Subcutaneous adipose tissue (tissue), 4 donors: ENCODE measurements around the gene TNFRSF6B. TPM values are rescaled to one million over a fixed set of nuclear protein-coding genes. Genes with fewer than 3 reads are reported as not detected.

Source experiments
- total RNA-seq, 4 donors: library from RNA; depleted of rRNA; stranded (reverse); fragments of >200 nt; gene quantifications; one replicate each; pipeline ENCODE4 v1.1.0, GENCODE V29; 2016
- TF ChIP-seq, protein P1 (sequence below): fragments of 450-650 bp; IDR thresholded peaks from one replicate; pipeline ENCODE4 v1.5.1; 2016; ENCODE audit warnings: low read depth, mild to moderate bottlenecking, control low read depth, antibody characterized with exemption, moderate library complexity

The TNFRSF6B gene
- total RNA-seq, 4 donors from 2014 or later, result 1.1 to 41.6 (median 10.8) TPM

DNA sequence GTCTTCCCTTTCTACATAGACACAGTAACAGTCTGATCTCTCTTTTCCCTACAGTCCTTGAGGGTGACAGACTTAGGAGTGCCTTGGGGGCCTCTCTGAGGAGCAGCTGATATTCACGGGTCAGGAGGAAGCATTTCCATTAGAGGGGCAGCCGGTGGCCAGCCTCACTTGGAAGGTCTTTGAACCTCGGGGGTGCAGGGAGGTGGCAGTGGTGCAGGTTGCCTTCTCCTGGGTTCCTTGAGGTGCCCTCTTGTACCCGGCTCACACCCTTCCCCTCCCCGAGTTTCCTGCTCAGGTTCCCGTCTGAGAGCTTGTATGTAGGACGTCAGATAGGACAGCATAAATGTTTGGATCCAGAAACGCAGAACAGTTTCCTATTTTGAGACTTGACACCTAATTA, 35.8 kb upstream of the TNFRSF6B start:
- TF ChIP-seq, protein P1, sequence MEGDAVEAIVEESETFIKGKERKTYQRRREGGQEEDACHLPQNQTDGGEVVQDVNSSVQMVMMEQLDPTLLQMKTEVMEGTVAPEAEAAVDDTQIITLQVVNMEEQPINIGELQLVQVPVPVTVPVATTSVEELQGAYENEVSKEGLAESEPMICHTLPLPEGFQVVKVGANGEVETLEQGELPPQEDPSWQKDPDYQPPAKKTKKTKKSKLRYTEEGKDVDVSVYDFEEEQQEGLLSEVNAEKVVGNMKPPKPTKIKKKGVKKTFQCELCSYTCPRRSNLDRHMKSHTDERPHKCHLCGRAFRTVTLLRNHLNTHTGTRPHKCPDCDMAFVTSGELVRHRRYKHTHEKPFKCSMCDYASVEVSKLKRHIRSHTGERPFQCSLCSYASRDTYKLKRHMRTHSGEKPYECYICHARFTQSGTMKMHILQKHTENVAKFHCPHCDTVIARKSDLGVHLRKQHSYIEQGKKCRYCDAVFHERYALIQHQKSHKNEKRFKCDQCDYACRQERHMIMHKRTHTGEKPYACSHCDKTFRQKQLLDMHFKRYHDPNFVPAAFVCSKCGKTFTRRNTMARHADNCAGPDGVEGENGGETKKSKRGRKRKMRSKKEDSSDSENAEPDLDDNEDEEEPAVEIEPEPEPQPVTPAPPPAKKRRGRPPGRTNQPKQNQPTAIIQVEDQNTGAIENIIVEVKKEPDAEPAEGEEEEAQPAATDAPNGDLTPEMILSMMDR, result no peak

DNA sequence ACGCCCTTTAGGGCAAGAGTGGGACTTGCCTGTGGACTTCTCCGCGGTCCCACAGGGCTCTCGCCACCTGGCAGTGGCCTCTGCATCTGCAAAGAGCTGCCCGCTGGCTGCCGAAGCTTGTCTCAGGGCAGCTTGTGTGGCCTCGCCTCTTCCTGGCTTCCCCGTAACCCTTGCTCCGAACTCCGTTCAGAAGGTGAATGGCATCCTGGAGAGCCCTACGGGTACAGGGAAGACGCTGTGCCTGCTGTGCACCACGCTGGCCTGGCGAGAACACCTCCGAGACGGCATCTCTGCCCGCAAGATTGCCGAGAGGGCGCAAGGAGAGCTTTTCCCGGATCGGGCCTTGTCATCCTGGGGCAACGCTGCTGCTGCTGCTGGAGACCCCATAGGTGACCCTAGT, 35.3 kb upstream of the TNFRSF6B start:
- TF ChIP-seq, protein P1, result no peak

DNA sequence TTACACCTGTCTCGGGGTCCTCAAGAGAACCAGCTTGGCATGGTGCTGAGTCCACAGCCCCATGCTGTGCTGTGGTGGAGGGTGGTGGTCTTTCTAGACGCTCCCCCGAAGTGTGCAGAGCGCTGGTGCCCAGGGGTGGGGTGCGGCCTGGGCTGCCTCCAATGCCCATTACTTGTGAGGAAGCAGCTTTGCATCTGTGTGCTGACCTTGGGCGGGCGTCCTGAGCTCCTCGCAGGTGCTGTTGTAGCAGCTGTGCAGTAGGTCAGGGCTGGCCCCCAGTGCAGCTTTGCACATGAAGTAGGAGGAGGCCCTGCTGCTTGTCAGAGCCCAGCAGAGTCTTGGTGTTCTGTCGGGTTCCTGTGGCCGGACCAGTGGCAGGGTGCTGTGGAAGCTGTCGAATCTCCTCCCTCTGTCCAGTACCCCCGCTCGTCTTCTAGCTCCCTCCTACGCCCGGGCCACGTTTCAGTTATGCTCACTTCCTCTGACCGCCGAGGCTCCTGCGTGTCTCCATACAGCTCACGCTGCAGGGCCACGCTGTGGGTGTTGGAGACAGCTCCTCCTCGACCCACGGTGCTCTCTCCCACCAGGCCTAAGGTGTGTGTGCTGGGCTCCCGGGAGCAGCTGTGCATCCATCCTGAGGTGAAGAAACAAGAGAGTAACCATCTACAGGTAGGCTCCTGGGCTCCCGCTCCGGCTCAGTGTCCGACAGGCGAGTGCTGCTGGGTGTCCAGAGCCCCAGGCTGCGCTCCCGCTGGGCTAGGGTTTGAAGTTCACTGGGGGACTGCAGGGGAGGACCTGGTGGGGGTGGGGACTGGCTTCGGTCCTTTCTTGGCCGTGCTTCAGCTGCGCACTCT, 34.3 kb upstream of the TNFRSF6B start:
- TF ChIP-seq, protein P1, result no peak

DNA sequence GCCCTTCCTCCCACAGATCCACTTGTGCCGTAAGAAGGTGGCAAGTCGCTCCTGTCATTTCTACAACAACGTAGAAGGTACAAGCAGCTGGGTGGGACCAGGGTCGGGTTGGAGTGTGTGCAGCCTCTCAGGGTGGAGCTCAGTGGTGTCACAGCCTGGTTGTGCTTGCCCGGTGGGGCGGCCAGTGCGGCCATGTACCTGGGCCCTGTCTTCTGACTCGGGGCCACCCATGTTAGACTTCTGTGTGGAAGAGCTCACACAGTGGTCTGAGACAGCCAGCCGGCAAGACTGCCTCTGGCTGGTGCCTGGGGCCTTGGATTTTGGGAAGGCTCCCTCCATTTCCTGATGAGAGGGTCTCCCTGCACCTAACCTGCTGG, 33.7 kb upstream of the TNFRSF6B start:
- TF ChIP-seq, protein P1, result no peak

DNA sequence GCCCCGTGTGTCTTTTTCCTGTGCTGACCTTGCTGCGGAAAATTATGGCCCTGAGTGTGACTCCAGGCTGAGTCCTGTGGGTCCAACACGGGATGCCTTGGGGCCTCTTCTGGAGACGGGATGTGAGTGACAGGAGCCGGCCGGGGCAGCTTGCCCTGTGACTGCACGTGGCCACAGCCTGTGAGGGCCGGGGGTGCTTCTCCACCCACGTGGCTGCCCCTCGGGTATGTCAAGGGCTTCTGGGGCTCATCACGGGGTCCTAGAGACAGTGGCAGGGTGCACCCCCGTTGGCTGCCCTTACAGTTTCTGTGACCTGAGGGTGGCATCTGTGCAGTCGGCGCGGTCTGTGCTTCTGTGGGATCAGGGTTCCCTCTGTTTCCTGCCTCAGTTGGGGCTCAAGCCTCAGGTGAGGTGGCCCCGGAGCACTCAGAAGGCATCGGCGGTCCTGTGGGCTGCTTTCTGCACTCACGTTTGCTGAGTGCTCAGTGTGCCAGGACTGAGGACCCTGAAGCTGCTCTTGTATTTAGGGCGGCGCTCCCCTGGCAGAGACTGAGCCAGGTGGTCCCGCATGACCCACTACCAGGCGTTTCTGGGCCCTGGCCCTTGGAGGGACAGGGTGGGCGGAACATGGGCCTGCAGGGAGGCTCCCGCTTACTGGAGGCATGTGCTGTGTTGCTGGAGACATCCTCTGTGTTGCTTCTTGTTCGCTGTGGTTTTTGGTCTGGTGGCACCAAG, 33.0 kb upstream of the TNFRSF6B start:
- TF ChIP-seq, protein P1, result no peak

DNA sequence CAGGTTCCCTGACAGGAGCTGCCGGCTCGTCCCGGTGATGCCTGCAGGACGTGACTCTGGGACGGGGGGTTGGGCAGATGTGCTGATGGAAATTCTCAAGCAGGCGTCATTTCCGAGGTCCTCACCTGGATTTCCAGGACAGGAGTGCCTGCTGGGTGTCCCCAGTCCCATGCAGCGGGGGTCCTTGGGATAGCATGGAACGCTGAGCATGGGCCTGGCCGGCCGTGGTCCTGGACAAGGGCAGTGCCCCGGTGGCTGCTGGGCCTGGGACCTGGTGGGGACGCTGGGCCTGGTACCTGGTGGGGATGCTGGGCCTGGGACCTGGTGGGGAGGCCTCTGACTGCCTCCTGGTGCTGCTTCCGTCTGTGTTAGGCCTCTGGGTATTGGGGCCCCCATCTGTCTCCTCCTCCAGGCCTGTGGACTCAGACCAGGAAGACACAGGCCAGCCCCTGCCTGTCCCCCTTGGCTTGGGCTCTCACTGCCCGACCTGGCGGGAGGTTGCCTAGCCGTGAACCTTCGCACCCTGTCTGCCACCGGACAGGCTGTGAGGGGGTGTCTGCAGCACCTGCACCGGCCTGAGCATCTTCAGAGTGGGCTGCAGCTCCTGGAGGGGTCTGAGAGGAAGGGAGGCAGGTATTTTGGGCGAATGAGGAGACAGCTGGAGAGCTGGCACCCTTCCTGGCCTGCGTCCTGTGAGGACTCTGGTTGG, 32.2 kb upstream of the TNFRSF6B start:
- TF ChIP-seq, protein P1, result no peak
